GM12873 (cell line): ENCODE results near the gene C20orf173.

Experiments used
- TF ChIP-seq, protein P1 (sequence below): IDR thresholded peaks from 2 replicates; pipeline ENCODE4 v1.5.1; 2012; ENCODE audit warnings: low read depth, mild to moderate bottlenecking, moderate library complexity, low read length, control low read depth; ENCODE audit not compliant: insufficient read depth; ENCODE audit errors: missing control alignments

The C20orf173 gene

DNA sequence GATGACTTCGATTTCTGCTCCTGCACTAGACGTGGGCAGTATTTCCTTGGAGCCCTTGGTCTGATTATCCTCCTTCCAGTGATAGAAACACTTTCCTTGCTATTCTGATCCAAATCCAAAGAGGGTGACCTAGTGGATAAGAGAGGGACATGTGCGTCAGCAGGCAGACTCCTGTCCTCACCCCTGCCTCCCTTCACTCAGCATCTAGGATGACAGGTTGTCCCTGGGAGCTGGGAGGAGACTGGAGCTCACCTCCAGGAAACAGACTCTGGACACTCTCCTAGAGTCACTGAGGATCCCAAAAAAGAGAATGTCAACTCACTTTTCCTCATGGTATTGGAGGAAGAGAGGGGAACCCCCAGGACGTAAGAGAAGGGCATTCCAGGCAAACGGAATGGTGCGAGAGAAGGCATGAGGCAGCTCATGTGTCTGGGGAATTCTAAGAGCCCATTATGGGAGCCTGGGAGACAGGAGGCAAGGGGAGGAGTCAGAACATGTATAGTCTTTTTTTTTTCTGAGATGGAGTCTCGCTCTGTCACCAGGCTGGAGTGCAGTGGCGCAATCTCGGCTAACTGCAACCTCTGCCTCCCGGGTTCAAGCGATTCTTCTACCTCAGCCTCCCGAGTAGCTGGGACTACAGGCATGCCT, 2.2 kb downstream of the C20orf173 start:
- TF ChIP-seq, protein P1, sequence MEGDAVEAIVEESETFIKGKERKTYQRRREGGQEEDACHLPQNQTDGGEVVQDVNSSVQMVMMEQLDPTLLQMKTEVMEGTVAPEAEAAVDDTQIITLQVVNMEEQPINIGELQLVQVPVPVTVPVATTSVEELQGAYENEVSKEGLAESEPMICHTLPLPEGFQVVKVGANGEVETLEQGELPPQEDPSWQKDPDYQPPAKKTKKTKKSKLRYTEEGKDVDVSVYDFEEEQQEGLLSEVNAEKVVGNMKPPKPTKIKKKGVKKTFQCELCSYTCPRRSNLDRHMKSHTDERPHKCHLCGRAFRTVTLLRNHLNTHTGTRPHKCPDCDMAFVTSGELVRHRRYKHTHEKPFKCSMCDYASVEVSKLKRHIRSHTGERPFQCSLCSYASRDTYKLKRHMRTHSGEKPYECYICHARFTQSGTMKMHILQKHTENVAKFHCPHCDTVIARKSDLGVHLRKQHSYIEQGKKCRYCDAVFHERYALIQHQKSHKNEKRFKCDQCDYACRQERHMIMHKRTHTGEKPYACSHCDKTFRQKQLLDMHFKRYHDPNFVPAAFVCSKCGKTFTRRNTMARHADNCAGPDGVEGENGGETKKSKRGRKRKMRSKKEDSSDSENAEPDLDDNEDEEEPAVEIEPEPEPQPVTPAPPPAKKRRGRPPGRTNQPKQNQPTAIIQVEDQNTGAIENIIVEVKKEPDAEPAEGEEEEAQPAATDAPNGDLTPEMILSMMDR: no peak

DNA sequence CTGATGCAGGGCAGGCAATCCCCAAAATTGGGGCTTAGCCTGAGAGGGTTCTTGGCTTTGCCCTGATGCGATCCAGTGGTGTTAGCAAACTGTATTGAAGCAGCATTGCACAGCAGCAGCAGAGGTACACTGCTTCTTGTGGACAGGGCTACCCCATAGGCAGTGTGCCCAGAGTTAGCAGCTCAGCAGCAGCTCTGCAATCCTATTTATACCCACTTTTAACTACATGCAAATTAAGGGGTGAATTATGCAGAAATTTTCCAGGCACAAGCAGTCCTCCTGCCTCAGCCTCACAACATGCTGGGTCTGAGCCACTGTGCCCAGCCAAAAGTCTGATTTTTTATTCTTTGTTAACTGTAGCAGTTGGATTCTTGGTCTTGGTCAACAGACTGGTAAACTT, 3.8 kb downstream of the C20orf173 start:
- TF ChIP-seq, protein P1: no peak

DNA sequence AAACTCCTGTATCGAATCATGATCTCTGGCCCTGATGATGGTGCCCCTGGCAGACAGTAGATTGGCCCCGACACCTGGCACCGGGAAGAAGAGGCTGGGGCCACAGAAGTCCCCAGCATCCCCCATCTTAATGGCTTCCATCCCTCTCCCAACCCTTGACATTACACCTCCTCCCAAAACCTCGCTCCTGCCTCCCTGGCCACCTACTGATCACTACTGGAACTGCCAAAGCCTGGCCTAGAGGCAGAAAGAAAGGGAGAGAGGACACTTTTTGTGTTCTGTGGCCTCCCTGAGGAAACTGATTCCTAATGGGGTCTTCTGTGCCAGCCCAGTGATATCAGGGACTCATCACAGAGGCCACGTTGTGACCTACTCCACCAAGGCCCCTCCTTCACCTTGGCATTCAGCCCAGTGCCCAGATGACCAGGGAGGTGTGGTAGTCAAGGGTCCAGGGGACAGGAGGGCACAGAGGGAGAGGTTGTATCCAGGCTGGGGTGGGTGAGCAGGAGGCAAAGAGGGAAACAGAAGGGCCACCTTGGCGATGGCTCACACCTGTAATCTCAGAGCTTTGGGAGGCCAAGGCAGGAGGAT, 6.1 kb downstream of the C20orf173 start:
- TF ChIP-seq, protein P1: peak; percentile 75

DNA sequence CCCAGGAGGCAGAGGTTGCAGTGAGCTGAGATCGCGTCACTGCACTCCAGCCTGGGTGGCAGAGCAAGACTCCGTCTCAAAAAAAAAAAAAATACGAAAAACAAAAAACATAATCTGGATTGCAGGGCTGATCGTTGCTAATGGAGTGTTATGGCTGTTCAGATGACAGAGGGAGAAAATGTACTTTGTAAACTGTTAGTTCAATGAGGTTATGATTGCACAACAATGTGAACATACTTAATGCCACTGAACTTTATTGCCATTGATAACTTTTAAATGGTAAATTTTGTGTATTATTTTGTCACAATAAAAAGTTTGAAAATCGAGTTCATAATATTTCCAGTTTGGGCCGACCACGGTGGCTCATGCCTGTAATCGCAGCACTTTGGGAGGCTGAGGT, 10.5 kb downstream of the C20orf173 start:
- TF ChIP-seq, protein P1: no peak

DNA sequence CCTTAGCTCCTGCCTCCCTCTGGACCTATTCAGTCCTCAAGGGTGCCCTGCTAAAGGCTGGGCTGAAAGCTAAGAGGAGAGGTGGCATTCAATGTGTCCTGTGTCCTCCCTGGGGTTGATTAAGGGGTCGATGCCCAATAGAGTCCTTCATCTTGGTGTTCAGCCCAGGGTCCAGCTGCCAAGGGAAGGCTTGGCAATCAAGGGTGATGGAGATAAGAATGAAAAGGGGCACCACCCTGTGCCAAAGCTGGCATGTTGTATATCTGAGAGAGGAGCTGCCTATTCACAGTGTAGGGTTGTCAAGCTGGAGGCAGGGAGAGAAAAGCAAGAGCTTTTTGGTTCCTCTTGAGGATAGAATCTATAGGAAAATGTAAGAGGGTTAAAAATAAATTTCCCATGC, 12.3 kb downstream of the C20orf173 start:
- TF ChIP-seq, protein P1: no peak

DNA sequence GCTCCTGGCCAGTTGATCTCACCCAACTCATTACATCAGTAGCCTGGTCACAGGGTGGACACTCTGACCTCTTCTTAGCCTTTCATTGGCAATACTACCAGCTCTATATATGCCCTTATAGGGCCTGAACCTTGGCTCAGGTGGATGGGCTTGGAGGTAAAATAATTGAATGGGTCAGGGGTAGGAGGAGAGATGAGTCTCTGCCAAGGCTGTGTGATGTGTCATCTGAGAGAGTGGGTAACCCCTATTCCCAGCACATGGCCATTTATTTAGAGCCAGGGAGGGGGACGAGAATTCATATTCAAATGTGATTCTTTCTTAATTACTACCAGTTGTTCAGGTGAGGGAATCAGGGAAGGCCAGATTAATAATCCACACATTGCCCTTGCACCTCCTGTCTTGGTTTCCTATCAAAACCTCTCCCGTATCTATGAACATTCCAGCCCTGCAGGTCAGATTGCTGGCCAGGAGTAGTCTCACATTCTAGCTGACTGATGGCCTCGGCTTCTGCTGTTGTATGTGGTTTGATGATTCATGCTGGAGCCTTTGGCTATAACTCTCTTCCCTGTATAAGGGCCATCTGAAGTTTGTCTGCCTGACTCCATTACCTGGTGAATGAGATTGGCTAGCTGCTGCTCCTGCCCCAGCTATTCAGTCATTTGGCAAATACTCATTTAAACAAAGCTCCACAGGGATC, 13.4 kb downstream of the C20orf173 start:
- TF ChIP-seq, protein P1: no peak

DNA sequence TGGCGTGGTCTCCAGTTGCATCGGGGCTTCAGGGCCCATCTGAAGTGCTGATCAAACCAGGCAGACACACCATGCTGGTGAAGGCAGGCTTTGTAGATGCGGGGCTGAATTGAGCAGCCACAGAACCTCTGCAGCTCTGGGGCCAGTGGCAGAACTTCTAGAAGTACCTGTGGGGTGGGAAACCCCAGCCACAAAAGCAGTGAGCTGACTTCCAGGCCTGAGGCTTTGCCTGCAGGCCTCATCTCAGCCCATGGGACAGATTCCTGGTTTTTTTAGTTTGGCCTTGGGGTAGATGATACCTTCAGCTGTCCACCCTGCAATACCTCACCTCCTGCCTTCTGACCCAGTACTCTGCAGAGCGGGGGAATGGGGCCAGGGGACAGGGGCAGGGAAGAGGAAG, 14.1 kb downstream of the C20orf173 start:
- TF ChIP-seq, protein P1: no peak
